Measurements from ENCODE around the gene LENG8.

Gene LENG8

GRCh38 chr19:54429176-54429495 is 19.9 kb upstream of the LENG8 start:
- H3K27ac Mint-ChIP-seq, result peak overlapping the region; percentile 26 to 71 (median 63)
- peaks cover 21% of the 10 kb centered on the region for H3K27me3 Mint-ChIP-seq (ENCODE audit: low read depth)
- peak overlapping the region; percentile 46 to 69 (median 55) for H3K4me3 Mint-ChIP-seq
- H3K9me3 Mint-ChIP-seq, result no peaks in the 10 kb centered on the region
- peaks cover 8% of the 10 kb centered on the region for H3K4me1 Mint-ChIP-seq
- no peak for TF ChIP-seq CTCF (IDR thresholded peaks at IDR 0.05; ENCODE audit: unreplicated experiment in 3 of 3)
- H3K36me3 Mint-ChIP-seq (ENCODE audit: low read depth), result no peaks in the 10 kb centered on the region

GRCh38 chr19:54429545-54430227 is 19.3 kb upstream of the LENG8 start:
- Mint-ChIP-seq H3K27me3 (ENCODE audit: low read depth) (peaks cover 21% of the 10 kb centered on the region), H3K4me1 (peaks cover 8% of the 10 kb centered on the region), H3K4me3 (peak overlapping the region; percentile 46 to 69 (median 55)), H3K9me3 (no peaks in the 10 kb centered on the region), H3K36me3 (ENCODE audit: low read depth) (no peaks in the 10 kb centered on the region), H3K27ac (peak overlapping the region; percentile 26 to 71 (median 63))
- no peak for TF ChIP-seq CTCF (IDR thresholded peaks at IDR 0.05; ENCODE audit: unreplicated experiment in 3 of 3)

DNA sequence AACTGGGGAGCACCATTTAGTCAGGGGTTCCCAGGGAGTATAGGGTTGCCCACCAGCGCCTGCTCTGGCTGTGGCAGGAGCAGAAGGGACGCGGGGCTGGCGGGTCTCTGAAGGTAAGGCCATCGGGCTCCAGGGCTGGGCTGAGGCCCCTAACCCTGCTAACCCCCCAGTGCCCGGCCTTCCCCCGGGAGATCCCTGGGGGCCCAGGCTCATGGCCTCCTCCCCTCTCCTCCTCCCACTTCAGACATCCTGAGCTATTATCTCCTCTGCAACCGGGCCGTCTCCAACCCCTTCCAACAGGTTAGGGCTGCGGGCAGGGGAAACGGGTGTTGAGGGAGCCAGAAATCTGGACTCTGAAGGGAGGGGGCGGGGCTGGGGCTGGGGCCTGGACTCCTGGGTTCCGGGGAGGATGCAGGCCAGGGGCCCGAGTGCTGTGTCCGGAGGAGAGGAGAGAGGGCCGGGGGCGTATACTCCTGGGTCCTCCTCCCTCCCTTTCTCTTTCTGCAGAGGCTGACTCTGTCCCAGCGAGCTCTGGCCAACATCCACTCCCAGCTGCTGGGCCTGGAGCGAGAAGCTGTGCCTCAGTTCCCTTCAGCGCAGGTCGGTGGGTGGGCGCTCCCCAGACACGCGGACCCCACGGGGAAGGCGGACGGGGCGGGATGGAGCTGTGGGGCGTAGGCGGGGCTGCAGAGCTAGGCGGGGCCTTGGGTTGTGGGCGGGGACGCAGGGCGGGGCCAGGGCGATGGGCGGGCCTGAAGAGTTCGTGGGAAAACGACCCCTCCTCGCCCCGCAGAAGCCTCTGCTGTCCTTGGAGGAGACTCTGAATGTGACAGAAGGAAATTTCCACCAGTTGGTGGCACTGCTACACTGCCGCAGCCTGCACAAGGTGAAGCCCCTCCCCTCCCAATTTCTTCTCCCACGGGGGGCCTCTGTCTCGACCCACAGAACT is 18.4 kb upstream of the LENG8 start:
- Mint-ChIP-seq H3K27me3 (ENCODE audit: low read depth) (peaks cover 18% of the 10 kb centered on the region), H3K36me3 (ENCODE audit: low read depth) (no peaks in the 10 kb centered on the region), H3K4me1 (peaks cover 8% of the 10 kb centered on the region), H3K4me3 (peak overlapping the region; percentile 80 to 86 (median 82)), H3K27ac (peak overlapping the region; percentile 57 to 86 (median 70)), H3K9me3 (no peaks in the 10 kb centered on the region)
- TF ChIP-seq CTCF (IDR thresholded peaks at IDR 0.05; ENCODE audit: unreplicated experiment in 3 of 3), result peak; percentile 30 to 57 (median 34)

- peaks cover 11% of the 10 kb centered on the region for H3K4me1 Mint-ChIP-seq
- no peaks in the 10 kb centered on the region for H3K9me3 Mint-ChIP-seq
- peak overlapping the region; percentile 57 to 86 (median 70) for H3K27ac Mint-ChIP-seq
- TF ChIP-seq CTCF (IDR thresholded peaks at IDR 0.05; ENCODE audit: unreplicated experiment in 3 of 3), result no peak
- no peaks in the 10 kb centered on the region for H3K36me3 Mint-ChIP-seq (ENCODE audit: low read depth)
- peak overlapping the region; percentile 80 to 86 (median 82) for H3K4me3 Mint-ChIP-seq
- peaks cover 11% of the 10 kb centered on the region for H3K27me3 Mint-ChIP-seq (ENCODE audit: low read depth)
Observed at GRCh38 chr19:54431255-54431838, 17.7 kb upstream of the LENG8 start.

GRCh38 chr19:54432144-54432738 is 16.8 kb upstream of the LENG8 start:
- no peak for TF ChIP-seq CTCF (IDR thresholded peaks at IDR 0.05; ENCODE audit: unreplicated experiment in 3 of 3)
- peaks cover 4% of the 10 kb centered on the region for H3K36me3 Mint-ChIP-seq (ENCODE audit: low read depth)
- peak overlapping the region in 2 of 3 experiments; percentile 50 to 64 for H3K4me3 Mint-ChIP-seq
- peaks cover 19% of the 10 kb centered on the region for H3K4me1 Mint-ChIP-seq
- peak overlapping the region in 2 of 3 experiments; percentile 28 to 49 for H3K27ac Mint-ChIP-seq
- peaks cover 11% of the 10 kb centered on the region for H3K27me3 Mint-ChIP-seq (ENCODE audit: low read depth)
- H3K9me3 Mint-ChIP-seq, result no peaks in the 10 kb centered on the region
